Endothelial cell of coronary artery (primary cell): ENCODE measurements around the gene PRPF8. TPM values are rescaled to one million over a fixed set of nuclear protein-coding genes. Genes with fewer than 3 reads are reported as not detected.

ENCODE experiments used
- total RNA-seq: library from RNA; depleted of rRNA; stranded (reverse); fragments of >200 nt; gene quantifications from 2 replicates; pipeline ENCODE4 v1.2.3, GENCODE V29; 2014

PRPF8 gene
- 104 and 106 TPM in 2 replicates for total RNA-seq

DNA sequence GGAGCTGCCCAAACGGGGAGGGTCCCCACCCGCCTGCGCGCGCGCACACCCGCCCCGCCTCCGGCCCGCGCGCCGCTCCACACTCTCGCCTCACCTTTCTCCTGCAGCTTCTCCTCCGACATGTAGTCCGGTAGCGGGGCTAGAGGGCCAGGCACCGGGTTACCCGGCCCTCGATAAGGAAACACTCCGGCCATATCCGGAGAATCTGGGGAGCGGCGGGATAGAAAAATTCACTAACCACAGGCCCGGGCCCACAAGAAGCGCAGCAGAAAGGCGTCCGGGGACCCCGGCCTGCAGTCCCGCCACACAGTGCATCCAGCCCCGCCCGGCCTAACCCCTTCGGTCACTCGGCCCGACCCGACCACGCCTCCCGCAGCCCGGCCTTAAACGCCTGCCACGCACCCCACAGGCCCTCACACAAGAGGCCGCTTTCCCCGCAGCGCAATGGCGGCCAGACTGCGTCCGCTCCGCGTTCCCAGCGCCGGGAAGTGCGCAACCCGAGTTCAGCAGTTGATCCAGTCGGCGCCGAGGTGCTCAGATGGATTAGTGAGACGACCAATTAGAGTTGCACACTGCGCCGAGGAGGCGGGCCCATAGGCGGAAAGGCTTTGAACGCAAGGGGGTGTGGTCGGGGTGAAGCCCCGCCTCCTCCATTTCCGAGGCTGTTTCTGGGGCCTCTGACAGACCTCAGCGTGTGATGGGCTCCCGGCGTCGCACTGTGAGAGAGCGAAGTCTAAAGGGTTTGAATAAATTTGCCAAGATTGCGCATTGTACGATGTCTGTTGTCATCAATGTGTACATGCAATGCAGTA, at the start of gene PRPF8:
TSS of gene PRPF8 (minus strand) at position 490 of the 812 bp plus-strand sequence. CDS start at position 194, 296 bp downstream.

DNA sequence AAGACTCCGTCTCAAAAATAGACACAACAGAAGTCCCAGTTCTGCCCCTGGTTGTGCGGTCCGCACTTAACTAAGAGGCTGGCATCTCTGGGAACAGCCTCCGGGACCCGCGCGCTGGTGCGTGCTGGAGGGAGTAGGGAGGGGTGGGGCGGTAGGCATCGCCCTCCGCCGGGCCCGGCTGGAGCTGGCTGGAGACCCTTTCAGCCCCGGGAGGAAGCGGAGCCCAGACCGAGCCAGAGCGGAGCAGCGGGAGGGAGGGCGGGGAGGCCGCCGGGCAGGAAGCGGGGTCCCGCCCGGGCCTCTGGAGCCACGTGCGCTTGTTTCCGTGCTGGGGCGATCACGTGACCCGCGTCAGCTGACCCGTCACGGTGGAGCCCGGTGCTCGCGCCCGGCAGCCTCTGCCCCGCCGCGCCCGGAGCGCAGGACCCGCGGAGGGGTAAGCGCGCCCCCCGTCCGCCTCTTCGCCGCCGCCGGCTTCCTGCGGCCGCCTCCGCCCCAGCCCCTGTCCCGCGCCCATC, 39.7 kb upstream of the PRPF8 start, which contains the start of gene WDR81:
TSS of gene WDR81 (plus strand) at position 354 of the 518 bp plus-strand sequence. CDS start 256 bp downstream, outside the sequence.

DNA sequence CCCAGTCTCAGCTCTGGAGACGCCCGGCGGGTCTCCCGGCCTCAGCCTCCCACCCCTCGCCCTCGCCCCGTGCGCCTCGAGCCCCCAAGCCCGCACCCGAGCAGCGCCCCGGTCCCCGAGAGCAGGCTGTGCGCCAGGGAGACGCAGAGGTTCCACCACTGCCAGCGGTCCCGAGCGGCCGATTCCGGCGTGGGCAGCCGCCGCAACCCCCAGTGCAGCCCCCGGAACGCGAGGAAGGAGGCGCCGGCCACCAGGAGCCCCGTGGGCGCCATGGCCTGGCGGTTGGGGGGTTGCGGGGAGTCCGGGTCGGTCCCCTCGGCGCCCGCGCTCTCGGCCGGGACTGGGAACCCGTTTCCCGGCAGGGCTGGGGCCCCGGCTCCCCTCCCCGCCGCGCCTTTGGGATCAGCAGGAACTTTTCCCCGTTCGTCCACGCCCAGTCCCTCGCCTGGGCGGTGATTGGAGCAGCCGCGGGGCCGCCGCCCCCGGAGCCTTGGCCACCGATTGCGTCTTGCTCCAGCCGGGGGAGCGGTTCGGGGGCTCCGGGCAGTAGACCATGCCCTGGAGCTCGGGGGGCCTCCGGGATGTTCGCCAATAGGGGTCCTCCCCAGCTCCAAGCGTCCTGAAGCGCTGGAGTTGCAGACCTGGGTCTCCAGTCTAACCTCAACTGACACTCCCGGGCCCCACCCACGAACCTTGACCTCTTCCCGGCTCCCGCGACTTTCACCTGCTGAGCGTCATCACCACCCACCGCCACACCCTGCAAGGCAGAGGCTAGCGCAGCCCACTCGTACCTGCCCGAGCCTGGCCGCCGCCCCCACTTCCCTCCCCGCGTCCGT, 25.5 kb upstream of the PRPF8 start, which contains the start of gene TLCD2:
TSS of gene TLCD2 (minus strand) at position 407 of the 836 bp plus-strand sequence. CDS start at position 272, 135 bp downstream.

GRCh38 chr17:1649844-1650501, 34.7 kb downstream of the PRPF8 start, which contains the start of gene RILP:
TSS of gene RILP (minus strand) at chr17:1649866. CDS start at chr17:1649804, 62 bp downstream.

GRCh38 chr17:1645207-1646171, 39.2 kb downstream of the PRPF8 start, which contains the start of gene SCARF1:
TSS of gene SCARF1 (minus strand) at chr17:1645732. CDS start at chr17:1645697, 35 bp downstream.

GRCh38 chr17:1627982-1628855, 56.4 kb downstream of the PRPF8 start, which contains the start of gene SLC43A2:
TSS of gene SLC43A2 (minus strand) at chr17:1628834. CDS start at chr17:1627874, 960 bp downstream.

Other genes with a start within 250 kb of the PRPF8 start
- 125 and 130 TPM in 2 replicates for gene CRK, start 228.6 kb downstream of the PRPF8 start, total RNA-seq
- 155 and 224 TPM in 2 replicates for gene MYO1C, start 192.2 kb downstream of the PRPF8 start, total RNA-seq
- gene INPP5K, start 168.3 kb downstream of the PRPF8 start, total RNA-seq: 39.2 and 40.7 TPM in 2 replicates
- 20.7 and 25.0 TPM in 2 replicates for gene PITPNA, start 122.1 kb downstream of the PRPF8 start, total RNA-seq
- 14.7 and 25.5 TPM in 2 replicates for gene SLC43A2, start 56.0 kb downstream of the PRPF8 start, total RNA-seq
- gene SCARF1, start 39.1 kb downstream of the PRPF8 start, total RNA-seq: 75.1 and 96.1 TPM in 2 replicates
- gene RILP, start 35.0 kb downstream of the PRPF8 start, total RNA-seq: 9.3 and 9.6 TPM in 2 replicates
- 1.1 and 1.6 TPM in 2 replicates for gene TLCD2, start 25.5 kb upstream of the PRPF8 start, total RNA-seq
- 13.8 and 16.8 TPM in 2 replicates for gene WDR81, start 39.8 kb upstream of the PRPF8 start, total RNA-seq
- 0.09 TPM in 1 of 2 replicates, not detected in the other for gene SERPINF2, start 58.0 kb upstream of the PRPF8 start, total RNA-seq
- 0.75 TPM in 1 of 2 replicates, not detected in the other for gene SERPINF1, start 77.2 kb upstream of the PRPF8 start, total RNA-seq
- gene SMYD4, start 145.0 kb upstream of the PRPF8 start, total RNA-seq: 6.9 and 10.0 TPM in 2 replicates
- 37.3 and 57.8 TPM in 2 replicates for gene RPA1, start 145.1 kb upstream of the PRPF8 start, total RNA-seq